ENCODE data around the gene PHTF2. TPM values are rescaled to one million over a fixed set of nuclear protein-coding genes. Genes with fewer than 3 reads are reported as not detected.
"Not testable (repeated sequence)": the region's sequence is repeated elsewhere in the genome, so short reads cannot be mapped to it uniquely, and the experiment has no call there.

PHTF2 gene
- total and polyA plus RNA-seq, 2 experiments from 2014 or later = 22.0 to 29.9 TPM

DNA sequence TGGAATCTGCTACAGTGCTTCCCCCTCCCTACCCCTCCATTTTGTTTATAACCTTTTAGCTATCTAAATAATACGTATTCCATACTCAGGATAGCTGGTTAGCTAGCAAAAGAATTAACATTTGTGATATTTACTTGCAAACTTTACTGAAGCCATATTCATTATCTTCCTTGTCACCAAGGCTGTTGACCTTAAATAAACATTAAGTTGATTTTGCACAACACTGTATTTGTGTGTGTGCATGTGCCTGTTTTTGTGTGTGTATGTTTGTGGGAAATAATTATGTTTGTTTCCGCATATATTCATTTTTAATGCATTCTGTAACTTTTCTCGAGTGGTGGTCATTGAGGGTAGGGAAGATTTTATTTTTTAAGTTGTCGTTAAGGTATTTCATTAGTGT lies 16.2 kb upstream of the PHTF2 start:
- Histone ChIP-seq H3K27ac (no peak overlapping the region), H3K36me3 (ENCODE audit: low read depth) (peaks cover 24% of the 10 kb centered on the region), H3K27me3 (replicated peaks; ENCODE audit: insufficient read depth) (no peaks in the 10 kb centered on the region), H3K9ac (no peak overlapping the region), H3K4me1 (ENCODE audit: insufficient read depth) (no peaks in the 10 kb centered on the region), H3K9me2 (ENCODE audit: insufficient read depth) (no peaks in the 10 kb centered on the region), H2AFZ (no peak overlapping the region), H4K20me1 (ENCODE audit: insufficient read depth) (no peaks in the 10 kb centered on the region), H3K79me2 (ENCODE audit: insufficient read depth) (no peaks in the 10 kb centered on the region; the same call in 1 of the 2 replicates), H3K4me3 (no peak overlapping the region), H3K4me2 (ENCODE audit: unreplicated experiment) (no peak overlapping the region), H3K9me3 (ENCODE audit: low read depth) (no peaks in the 10 kb centered on the region), H3F3A (ENCODE audit: insufficient read depth) (no peaks in the 10 kb centered on the region)
- TF ChIP-seq EZH2phosphoT487 (IDR thresholded peaks at IDR 0.05; ENCODE audit: insufficient read depth, low read depth) = no peak
- TF ChIP-seq EZH2 (IDR thresholded peaks at IDR 0.05; ENCODE audit: insufficient read depth, poor library complexity, severe bottlenecking) = no peak
- in situ Hi-C loops (cut with MboI) = no loop called here
- 98 to 100% methylated on average over 4 of the region's 4 CpGs for WGBS, 2 experiments (ENCODE audit: low coverage in 1 of 2, low lambda C conversion rate in 2 of 2, missing lambda C conversion rate in 2 of 2)
- no peak for DNase-seq

DNA sequence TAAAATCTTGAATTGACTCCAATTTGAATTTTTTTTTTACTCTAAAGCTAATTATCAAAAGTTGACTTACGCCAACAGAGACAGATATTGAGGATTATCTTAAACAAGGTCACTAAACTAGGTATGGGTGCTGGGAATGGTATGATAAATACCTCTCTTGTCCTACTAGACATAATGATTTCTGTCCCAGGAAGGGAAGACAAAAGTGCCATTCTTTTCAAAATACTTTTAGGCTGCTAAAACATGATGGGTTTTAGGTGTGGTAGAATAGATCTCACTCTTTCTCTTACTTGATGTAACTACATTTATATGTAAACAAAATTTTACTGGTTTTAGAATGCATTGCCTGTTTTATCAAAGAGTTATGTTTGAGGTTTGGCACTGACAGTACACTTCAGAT lies 15.5 kb upstream of the PHTF2 start:
- H3K4me1 ChIP-seq (ENCODE audit: insufficient read depth) = no peaks in the 10 kb centered on the region
- no peaks in the 10 kb centered on the region for H4K20me1 ChIP-seq (ENCODE audit: insufficient read depth)
- no peak overlapping the region for H3K4me2 ChIP-seq (ENCODE audit: unreplicated experiment)
- in situ Hi-C loops (cut with MboI) = no loop called here
- H3K9ac ChIP-seq = no peak overlapping the region
- H2AFZ ChIP-seq = no peak overlapping the region
- H3K9me2 ChIP-seq (ENCODE audit: insufficient read depth) = no peaks in the 10 kb centered on the region
- 92 to 100% methylated on average over 1 of the region's 1 CpG for WGBS, 2 experiments (ENCODE audit: low coverage in 1 of 2, low lambda C conversion rate in 2 of 2, missing lambda C conversion rate in 2 of 2)
- no peak overlapping the region for H3K4me3 ChIP-seq
- H3K36me3 ChIP-seq (ENCODE audit: low read depth) = peaks cover 21% of the 10 kb centered on the region
- H3K27ac ChIP-seq = no peak overlapping the region
- H3K27me3 ChIP-seq (replicated peaks; ENCODE audit: insufficient read depth) = no peaks in the 10 kb centered on the region
- DNase-seq = no peak
- TF ChIP-seq EZH2 (IDR thresholded peaks at IDR 0.05; ENCODE audit: insufficient read depth, poor library complexity, severe bottlenecking) = no peak
- TF ChIP-seq EZH2phosphoT487 (IDR thresholded peaks at IDR 0.05; ENCODE audit: insufficient read depth, low read depth) = no peak
- H3K79me2 ChIP-seq (ENCODE audit: insufficient read depth) = no peaks in the 10 kb centered on the region; the same call in 1 of the 2 replicates
- no peaks in the 10 kb centered on the region for H3F3A ChIP-seq (ENCODE audit: insufficient read depth)
- no peaks in the 10 kb centered on the region for H3K9me3 ChIP-seq (ENCODE audit: low read depth)

GRCh38 chr7:77783545-77783944 lies 15.0 kb upstream of the PHTF2 start:
- H3K9me3 ChIP-seq (ENCODE audit: low read depth) = no peaks in the 10 kb centered on the region
- H3K27me3 ChIP-seq (replicated peaks; ENCODE audit: insufficient read depth) = no peaks in the 10 kb centered on the region
- H3K4me3 ChIP-seq = no peak overlapping the region
- DNase-seq = no peak
- 97 to 100% methylated on average over 3 of the region's 3 CpGs for WGBS, 2 experiments (ENCODE audit: low coverage in 1 of 2, low lambda C conversion rate in 2 of 2, missing lambda C conversion rate in 2 of 2)
- in situ Hi-C loops (cut with MboI) = no loop called here
- no peaks in the 10 kb centered on the region for H4K20me1 ChIP-seq (ENCODE audit: insufficient read depth)
- no peak for TF ChIP-seq EZH2 (IDR thresholded peaks at IDR 0.05; ENCODE audit: insufficient read depth, poor library complexity, severe bottlenecking)
- TF ChIP-seq EZH2phosphoT487 (IDR thresholded peaks at IDR 0.05; ENCODE audit: insufficient read depth, low read depth) = no peak
- H3K9me2 ChIP-seq (ENCODE audit: insufficient read depth) = no peaks in the 10 kb centered on the region
- H3K36me3 ChIP-seq (ENCODE audit: low read depth) = peaks cover 16% of the 10 kb centered on the region
- H3K27ac ChIP-seq = no peak overlapping the region
- H3K9ac ChIP-seq = no peak overlapping the region
- H3K4me1 ChIP-seq (ENCODE audit: insufficient read depth) = no peaks in the 10 kb centered on the region
- no peak overlapping the region for H3K4me2 ChIP-seq (ENCODE audit: unreplicated experiment)
- H3F3A ChIP-seq (ENCODE audit: insufficient read depth) = no peaks in the 10 kb centered on the region
- H2AFZ ChIP-seq = no peak overlapping the region
- H3K79me2 ChIP-seq (ENCODE audit: insufficient read depth) = no peaks in the 10 kb centered on the region; the same call in 1 of the 2 replicates

DNA sequence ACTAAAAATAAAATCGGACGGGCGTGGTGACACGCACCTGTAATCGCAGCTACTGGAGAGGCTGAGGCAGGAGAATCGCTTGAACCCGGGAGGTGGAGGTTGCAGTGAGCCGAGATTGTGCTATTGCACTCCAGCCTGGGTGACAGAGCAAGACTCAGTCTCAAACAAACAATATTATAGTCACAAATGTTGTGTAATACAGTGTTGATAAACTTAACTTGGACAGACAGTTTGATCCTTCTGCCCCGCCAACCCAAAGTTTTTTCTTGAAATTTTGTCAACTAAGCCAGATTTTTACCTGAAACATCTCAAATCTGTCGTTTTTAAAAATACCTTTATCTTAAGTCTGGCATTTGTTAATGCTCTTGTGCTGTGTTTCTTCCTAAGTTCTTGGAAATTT lies 14.1 kb upstream of the PHTF2 start:
- H3K9me3 ChIP-seq (ENCODE audit: low read depth); in situ Hi-C loops (cut with MboI); H4K20me1 ChIP-seq (ENCODE audit: insufficient read depth); H3K79me2 ChIP-seq (ENCODE audit: insufficient read depth); H3K9ac ChIP-seq; H3K27me3 ChIP-seq (replicated peaks; ENCODE audit: insufficient read depth); H3F3A ChIP-seq (ENCODE audit: insufficient read depth); H3K4me3 ChIP-seq; H3K27ac ChIP-seq; DNase-seq; H3K4me1 ChIP-seq (ENCODE audit: insufficient read depth); H2AFZ ChIP-seq; H3K9me2 ChIP-seq (ENCODE audit: insufficient read depth); H3K4me2 ChIP-seq (ENCODE audit: unreplicated experiment): not testable (repeated sequence)
- peaks cover 13% of the 10 kb centered on the region; the same call in 1 of the 2 replicates for H3K36me3 ChIP-seq (ENCODE audit: low read depth)
- 92 to 93% methylated on average over 10 of the region's 10 CpGs for WGBS, 2 experiments (ENCODE audit: low coverage in 1 of 2, low lambda C conversion rate in 2 of 2, missing lambda C conversion rate in 2 of 2)

DNA sequence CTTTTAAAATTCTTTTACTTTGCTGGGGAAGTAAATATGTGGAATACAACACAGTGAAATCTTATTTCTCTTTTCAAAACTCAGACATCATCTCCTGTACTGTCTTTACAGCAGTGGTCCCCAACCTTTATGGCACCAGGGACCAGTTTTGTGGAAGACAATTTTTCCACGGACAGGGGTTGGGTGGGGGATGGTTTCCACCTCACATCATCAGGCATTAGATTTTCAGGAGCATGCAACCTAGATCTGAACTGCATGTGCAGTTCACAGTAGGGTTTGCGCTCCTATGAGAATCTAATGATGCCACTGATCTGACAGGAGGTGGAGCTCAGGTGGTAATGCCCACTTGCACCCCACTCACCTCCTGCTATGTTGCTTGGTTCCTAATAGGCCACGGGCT lies 12.6 kb upstream of the PHTF2 start:
- WGBS, 2 experiments (ENCODE audit: low coverage in 1 of 2, low lambda C conversion rate in 2 of 2, missing lambda C conversion rate in 2 of 2) = 96 to 100% methylated on average over 3 of the region's 3 CpGs
- Histone ChIP-seq H3K27me3 (replicated peaks; ENCODE audit: insufficient read depth) (no peaks in the 10 kb centered on the region), H3K9me2 (ENCODE audit: insufficient read depth) (no peaks in the 10 kb centered on the region), H3F3A (ENCODE audit: insufficient read depth) (no peaks in the 10 kb centered on the region), H2AFZ (no peak overlapping the region), H3K27ac (no peak overlapping the region), H3K79me2 (ENCODE audit: insufficient read depth) (no peaks in the 10 kb centered on the region; the same call in 1 of the 2 replicates), H3K4me2 (ENCODE audit: unreplicated experiment) (no peak overlapping the region), H3K36me3 (ENCODE audit: low read depth) (peaks cover 8% of the 10 kb centered on the region; the same call in 1 of the 2 replicates), H4K20me1 (ENCODE audit: insufficient read depth) (no peaks in the 10 kb centered on the region), H3K9ac (no peak overlapping the region), H3K9me3 (ENCODE audit: low read depth) (no peaks in the 10 kb centered on the region), H3K4me3 (no peak overlapping the region), H3K4me1 (ENCODE audit: insufficient read depth) (no peaks in the 10 kb centered on the region)
- DNase-seq = no peak
- TF ChIP-seq EZH2 (IDR thresholded peaks at IDR 0.05; ENCODE audit: insufficient read depth, poor library complexity, severe bottlenecking) (no peak), EZH2phosphoT487 (IDR thresholded peaks at IDR 0.05; ENCODE audit: insufficient read depth, low read depth) (no peak)
- in situ Hi-C loops (cut with MboI) = no loop called here
